GM12891 (cell line): ENCODE results near the gene RBM19.

Experiments
- POLR2A ChIP-seq: IDR thresholded peaks from 2 replicates; pipeline ENCODE4 v1.6.1; 2011; ENCODE audit warnings: low read depth, low read length, control low read depth
- POLR2AphosphoS5 ChIP-seq: IDR thresholded peaks from 2 replicates; pipeline ENCODE4 v1.6.1; 2011; ENCODE audit warnings: low read depth, low read length, control low read depth
- POU2F2 ChIP-seq: IDR thresholded peaks from 2 replicates; pipeline ENCODE4 v1.6.1; 2011; ENCODE audit warnings: low read depth, mild to moderate bottlenecking, control low read depth, low read length, moderate library complexity
- SPI1 ChIP-seq: IDR thresholded peaks from 2 replicates; pipeline ENCODE4 v1.6.1; 2011; ENCODE audit warnings: low read depth, low read length, control low read depth
- TAF1 ChIP-seq: IDR thresholded peaks from 2 replicates; pipeline ENCODE4 v1.6.1; 2011; ENCODE audit warnings: low read depth, low read length, control low read depth

- TF ChIP-seq POLR2A (no peak), POLR2AphosphoS5 (no peak), TAF1 (no peak), SPI1 (no peak), POU2F2 (no peak)
Observed at GRCh38 chr12:113796066-113796827, 169.9 kb downstream of the RBM19 start.
